Bronchial epithelial cell (primary cell): ENCODE measurements around the gene HCFC1. TPM values are rescaled to one million over a fixed set of nuclear protein-coding genes. Genes with fewer than 3 reads are reported as not detected.

Experiments
- DNase-seq: peaks from one replicate; pipeline ENCODE4 v3.0.0-alpha.2; 2010; ENCODE audit warnings: low read depth
- FAIRE-seq: peaks from 2 replicates; lab custom pipeline; 2011; peaks lifted over from hg19 to GRCh38; lab: Jason Lieb, UNC
- H3K27me3 ChIP-seq: 2 replicates; pipeline ENCODE4 v1.5.1; 2011; ENCODE audit warnings: low read length; ENCODE audit not compliant: control insufficient read depth, insufficient read depth
- H3K36me3 ChIP-seq: 2 replicates; pipeline ENCODE4 v1.5.1; 2011; ENCODE audit warnings: low read length; ENCODE audit not compliant: control insufficient read depth, insufficient read depth
- H3K4me3 ChIP-seq: 2 replicates; pipeline ENCODE4 v1.5.1; 2011; ENCODE audit warnings: mild to moderate bottlenecking, low read depth, low read length, control low read depth
- CTCF ChIP-seq: IDR thresholded peaks from 2 replicates; pipeline ENCODE4 v1.5.1; 2011; ENCODE audit warnings: mild to moderate bottlenecking, moderate library complexity, low read length, control low read depth, inconsistent platforms; ENCODE audit not compliant: insufficient read depth, severe bottlenecking
- total RNA-seq: library from RNA; depleted of rRNA; stranded (reverse); fragments of >200 nt; gene quantifications from 2 replicates; pipeline ENCODE4 v1.2.1, GENCODE V29; 2014

The HCFC1 gene
- total RNA-seq, 1 donor from 2014 or later = 5.5 TPM

GRCh38 chrX:153937056-153937455, 34.6 kb downstream of the HCFC1 start:
- H3K27me3 ChIP-seq = no peaks in the 10 kb centered on the region
- H3K36me3 ChIP-seq = no peaks in the 10 kb centered on the region
- DNase-seq (no peak), FAIRE-seq (no peak)
- no peak for TF ChIP-seq CTCF
- H3K4me3 ChIP-seq = no peak overlapping the region

- H3K27me3 ChIP-seq = no peaks in the 10 kb centered on the region
- H3K4me3 ChIP-seq = peak overlapping the region; percentile 41
- peaks cover 3% of the 10 kb centered on the region for H3K36me3 ChIP-seq
- no peak for TF ChIP-seq CTCF
- FAIRE-seq (no peak), DNase-seq (no peak)
Observed at GRCh38 chrX:153935326-153935851, 36.2 kb downstream of the HCFC1 start.

GRCh38 chrX:153934762-153935325, 36.8 kb downstream of the HCFC1 start, which contains the start of gene NAA10:
TSS of gene NAA10 (minus strand) at chrX:153935037. CDS start at chrX:153934904, 133 bp downstream.
- H3K27me3 ChIP-seq = no peaks in the 10 kb centered on the region
- H3K4me3 ChIP-seq = peak within 1 kb of the TSS; percentile 61
- H3K36me3 ChIP-seq = peaks cover 4% of the 10 kb centered on the region
- DNase-seq = peak; percentile 43
- no peak for FAIRE-seq
- TF ChIP-seq CTCF = no peak

- FAIRE-seq (no peak), DNase-seq (no peak)
- Histone ChIP-seq H3K36me3 (peaks cover 4% of the 10 kb centered on the region), H3K4me3 (peak overlapping the region; percentile 61), H3K27me3 (no peaks in the 10 kb centered on the region)
- TF ChIP-seq CTCF = no peak
Observed at GRCh38 chrX:153934148-153934761, 37.4 kb downstream of the HCFC1 start.

- FAIRE-seq = no peak
- Histone ChIP-seq H3K36me3 (peaks cover 4% of the 10 kb centered on the region), H3K4me3 (peak overlapping the region; percentile 61), H3K27me3 (no peaks in the 10 kb centered on the region)
- DNase-seq = peak; percentile 17
- TF ChIP-seq CTCF = no peak
Observed at GRCh38 chrX:153933748-153934147, 37.9 kb downstream of the HCFC1 start.
